HUES64 (cell line): ENCODE measurements around the gene MOGAT1.
"Not testable (repeated sequence)": the region's sequence is repeated elsewhere in the genome, so short reads cannot be mapped to it uniquely, and the experiment has no call there.

Source experiments
- H3K27ac ChIP-seq: 2 replicates; pipeline ENCODE4 v1.7.0; 2013; ENCODE audit warnings: low read depth, low read length, inconsistent platforms
- H3K27me3 ChIP-seq: 2 replicates; pipeline ENCODE4 v1.6.1; 2013; ENCODE audit warnings: mild to moderate bottlenecking, low read length; ENCODE audit not compliant: insufficient read depth
- H3K36me3 ChIP-seq: 2 replicates; pipeline ENCODE4 v1.6.1; 2013; ENCODE audit warnings: mild to moderate bottlenecking, low read length; ENCODE audit not compliant: insufficient read depth
- H3K4me1 ChIP-seq: 2 replicates; pipeline ENCODE4 v1.6.1; 2013; ENCODE audit warnings: mild to moderate bottlenecking, low read length, moderate library complexity; ENCODE audit not compliant: insufficient read depth
- H3K4me3 ChIP-seq: 2 replicates; pipeline ENCODE4 v1.5.1; 2013; ENCODE audit warnings: mild to moderate bottlenecking, low read length, moderate library complexity
- H3K9ac ChIP-seq: 2 replicates; pipeline ENCODE4 v1.6.1; 2013; ENCODE audit warnings: mild to moderate bottlenecking, low read depth, low read length
- H3K9me3 ChIP-seq: 2 replicates; pipeline ENCODE4 v1.6.1; 2013; ENCODE audit warnings: low read depth, low read length; ENCODE audit not compliant: insufficient read depth
- WGBS: fragments of 150-250, 120-280 bp; methylation state at CpG from one replicate; pipeline ENCODE4 v1.1.7; 2013; ENCODE audit warnings: missing lambda C conversion rate; 5-methylcytosine and 5-hydroxymethylcytosine counted together

The MOGAT1 gene

GRCh38 chr2:222711315-222711940 lies 40.0 kb downstream of the MOGAT1 start:
- Histone ChIP-seq H3K9ac (no peak overlapping the region), H3K27me3 (no peaks in the 10 kb centered on the region), H3K36me3 (no peaks in the 10 kb centered on the region), H3K27ac (no peak overlapping the region), H3K4me3 (no peak overlapping the region), H3K9me3 (no peaks in the 10 kb centered on the region), H3K4me1 (0 out of 2 replicates have a peak, but pooled peaks cover 13% of the 10 kb centered on the region)
- WGBS: 93% methylated on average over 10 of the region's 10 CpGs

DNA sequence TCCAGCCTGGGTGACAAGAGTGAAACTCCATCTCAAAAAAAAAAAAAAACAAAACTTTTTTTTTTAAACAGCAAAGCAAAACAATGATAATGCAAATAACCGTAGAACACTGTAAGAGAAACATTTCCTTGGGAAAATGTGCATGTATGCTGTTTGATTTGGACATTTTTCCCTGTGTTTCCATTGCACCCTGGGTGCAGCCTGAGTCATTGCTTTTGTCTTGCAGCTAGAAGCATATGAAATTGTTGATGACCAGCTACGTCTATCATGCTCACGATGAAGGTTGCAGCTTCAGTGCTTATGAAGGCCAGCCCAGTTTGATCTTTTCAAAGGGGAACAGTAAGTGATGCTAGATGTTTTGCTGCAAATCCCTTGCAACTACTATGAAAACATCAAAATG lies 41.5 kb downstream of the MOGAT1 start:
- H3K9ac ChIP-seq: no peak overlapping the region
- H3K36me3 ChIP-seq: no peaks in the 10 kb centered on the region
- H3K9me3 ChIP-seq: no peaks in the 10 kb centered on the region
- H3K27ac ChIP-seq: no peak overlapping the region
- 0 out of 2 replicates have a peak, but pooled peaks cover 11% of the 10 kb centered on the region for H3K4me1 ChIP-seq
- no peaks in the 10 kb centered on the region for H3K27me3 ChIP-seq
- 96% methylated on average over 3 of the region's 3 CpGs for WGBS
- no peak overlapping the region for H3K4me3 ChIP-seq

DNA sequence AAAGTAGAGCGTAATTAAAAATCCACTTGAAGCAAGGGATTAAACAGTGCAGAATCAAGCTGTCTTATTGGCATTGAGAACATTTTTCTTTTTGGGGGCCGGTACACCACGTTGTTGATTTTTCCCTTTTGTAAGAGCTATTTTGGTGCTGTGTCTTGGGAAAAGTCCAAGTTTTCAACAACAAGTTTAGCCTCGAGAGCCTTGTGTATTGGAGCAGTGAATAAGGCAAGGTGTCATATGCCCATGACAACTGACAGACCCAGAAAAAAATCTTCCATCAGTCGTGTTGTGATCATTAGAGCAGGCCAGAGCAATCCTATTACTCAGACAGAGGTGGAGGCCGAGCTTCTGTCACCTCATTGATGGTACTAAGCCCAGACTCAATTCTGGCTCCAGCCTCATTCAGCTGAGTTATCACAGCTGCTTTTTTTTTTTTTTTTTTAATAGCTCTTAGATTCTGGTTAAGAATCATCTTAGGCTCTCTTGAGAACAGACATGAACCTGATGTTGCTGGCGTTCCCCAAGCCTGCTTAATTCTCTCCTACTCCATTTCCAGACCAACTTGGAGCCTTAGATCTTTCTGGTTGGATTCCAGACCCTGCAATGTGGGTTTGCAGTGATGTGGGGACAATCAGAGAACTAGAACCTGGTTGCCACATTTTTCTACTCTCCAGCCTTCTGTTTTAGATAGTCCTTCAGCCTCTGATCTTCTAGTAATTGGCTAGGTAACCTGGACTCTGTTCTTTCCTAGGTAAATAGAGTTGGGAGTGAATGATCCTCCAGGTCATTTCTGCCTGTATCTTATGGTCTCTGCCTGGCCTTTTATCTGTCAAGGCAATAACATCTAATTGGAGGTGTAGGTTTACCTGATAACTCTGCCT lies 43.1 kb downstream of the MOGAT1 start:
- Histone ChIP-seq H3K9ac (no peak overlapping the region), H3K4me1 (0 out of 2 replicates have a peak, but pooled peaks cover 2% of the 10 kb centered on the region), H3K27ac (no peak overlapping the region), H3K27me3 (no peaks in the 10 kb centered on the region), H3K9me3 (no peaks in the 10 kb centered on the region), H3K36me3 (no peaks in the 10 kb centered on the region), H3K4me3 (no peak overlapping the region)
- WGBS: 94% methylated on average over 7 of the region's 7 CpGs

GRCh38 chr2:222715742-222716141 lies 44.3 kb downstream of the MOGAT1 start:
- Histone ChIP-seq H3K27me3 (no peaks in the 10 kb centered on the region), H3K4me1 (no peaks in the 10 kb centered on the region), H3K9me3 (peaks cover 2% of the 10 kb centered on the region; the same call in 1 of the 2 replicates), H3K36me3 (no peaks in the 10 kb centered on the region), H3K4me3 (no peak overlapping the region), H3K9ac (no peak overlapping the region), H3K27ac (no peak overlapping the region)
- 92% methylated on average over 9 of the region's 9 CpGs for WGBS

GRCh38 chr2:222719787-222720186 lies 48.3 kb downstream of the MOGAT1 start:
- H3K4me1 ChIP-seq, H3K27ac ChIP-seq, H3K36me3 ChIP-seq, H3K27me3 ChIP-seq, H3K9me3 ChIP-seq, H3K4me3 ChIP-seq, H3K9ac ChIP-seq: not testable (repeated sequence)
- WGBS: 88% methylated on average over 1 of the region's 1 CpG

- H3K4me1 ChIP-seq, H3K27me3 ChIP-seq, H3K36me3 ChIP-seq, H3K9ac ChIP-seq, H3K9me3 ChIP-seq, H3K27ac ChIP-seq, H3K4me3 ChIP-seq: not testable (repeated sequence)
- WGBS: 96% methylated on average over 2 of the region's 2 CpGs
These were observed 50.1 kb downstream of the MOGAT1 start for GRCh38 chr2:222721597-222721996.

- H3K9me3 ChIP-seq: peaks cover 4% of the 10 kb centered on the region; the same call in 1 of the 2 replicates
- H3K9ac ChIP-seq: no peak overlapping the region
- H3K27me3 ChIP-seq: no peaks in the 10 kb centered on the region
- H3K4me3 ChIP-seq: no peak overlapping the region
- no peak overlapping the region for H3K27ac ChIP-seq
- no peaks in the 10 kb centered on the region for H3K4me1 ChIP-seq
- H3K36me3 ChIP-seq: no peaks in the 10 kb centered on the region
- WGBS: 92% methylated on average over 2 of the region's 2 CpGs
These were observed 51.0 kb downstream of the MOGAT1 start for GRCh38 chr2:222722327-222722946.

DNA sequence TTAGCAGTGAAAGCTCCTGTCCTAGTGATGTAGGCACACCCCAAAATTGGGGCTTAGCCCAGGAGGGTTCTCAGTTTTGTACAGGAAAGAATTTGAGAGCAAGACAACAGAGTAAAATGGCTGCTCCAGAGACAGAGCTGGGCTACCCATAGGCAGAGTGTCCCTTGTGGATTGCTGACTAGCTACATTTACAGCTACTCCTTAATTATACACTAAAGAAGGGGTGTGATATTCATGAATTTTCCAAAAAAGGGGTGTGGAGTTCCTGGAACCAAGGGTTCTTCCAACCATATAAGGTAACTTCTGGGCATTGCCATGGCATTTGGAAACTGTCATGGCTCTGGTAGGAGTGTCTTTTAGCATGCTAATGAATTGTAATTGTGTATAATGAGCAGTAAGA lies 52.8 kb downstream of the MOGAT1 start:
- no peaks in the 10 kb centered on the region for H3K36me3 ChIP-seq
- H3K4me1 ChIP-seq: no peaks in the 10 kb centered on the region
- peaks cover 4% of the 10 kb centered on the region; the same call in 1 of the 2 replicates for H3K9me3 ChIP-seq
- no peak overlapping the region for H3K27ac ChIP-seq
- H3K4me3 ChIP-seq: no peak overlapping the region
- no peaks in the 10 kb centered on the region for H3K27me3 ChIP-seq
- no peak overlapping the region for H3K9ac ChIP-seq

GRCh38 chr2:222728621-222729020 lies 57.2 kb downstream of the MOGAT1 start:
- H3K4me1 ChIP-seq: no peaks in the 10 kb centered on the region; the same call in 1 of the 2 replicates
- 94% methylated on average over 2 of the region's 3 CpGs for whole genome bisulfite sequencing

GRCh38 chr2:222730366-222730999 lies 59.0 kb downstream of the MOGAT1 start:
- Histone ChIP-seq H3K4me3 (no peak overlapping the region), H3K27me3 (no peaks in the 10 kb centered on the region), H3K9ac (no peak overlapping the region), H3K4me1 (no peaks in the 10 kb centered on the region; the same call in 1 of the 2 replicates), H3K27ac (no peak overlapping the region), H3K9me3 (no peaks in the 10 kb centered on the region), H3K36me3 (no peaks in the 10 kb centered on the region)
- WGBS: 96% methylated on average over 5 of the region's 5 CpGs

More at GRCh38 chr2:222728621-222729020, 57.2 kb downstream of the MOGAT1 start:
- no peak overlapping the region for H3K4me3 ChIP-seq
- H3K36me3 ChIP-seq: no peaks in the 10 kb centered on the region
- no peaks in the 10 kb centered on the region for H3K9me3 ChIP-seq
- no peak overlapping the region for H3K27ac ChIP-seq
- H3K27me3 ChIP-seq: no peaks in the 10 kb centered on the region
- no peak overlapping the region for H3K9ac ChIP-seq

DNA sequence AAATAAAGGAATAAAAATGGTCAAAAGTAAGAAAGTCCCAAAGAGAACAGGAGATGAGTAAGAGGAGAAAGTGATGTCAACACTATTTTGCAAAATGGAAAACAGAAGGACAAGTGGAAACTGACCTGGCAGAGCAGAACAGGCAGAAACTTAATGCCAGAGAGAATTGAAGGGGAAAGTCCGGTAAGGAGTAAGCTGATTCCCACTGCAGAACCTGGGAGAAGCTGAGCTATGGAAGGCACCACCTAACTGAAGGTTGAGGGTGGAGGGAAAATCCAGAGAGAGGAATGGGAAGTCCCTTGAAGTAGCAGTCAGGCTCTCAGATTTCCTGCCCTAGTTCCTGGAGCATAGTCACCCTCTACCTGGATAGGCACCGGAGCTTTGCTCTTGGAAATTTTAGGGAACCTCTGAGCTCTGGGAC lies 59.8 kb downstream of the MOGAT1 start:
- Histone ChIP-seq H3K4me3 (no peak overlapping the region), H3K27ac (no peak overlapping the region), H3K4me1 (no peaks in the 10 kb centered on the region; the same call in 1 of the 2 replicates), H3K36me3 (no peaks in the 10 kb centered on the region), H3K9me3 (no peaks in the 10 kb centered on the region), H3K27me3 (no peaks in the 10 kb centered on the region), H3K9ac (no peak overlapping the region)
- WGBS: 87% methylated on average over 2 of the region's 2 CpGs
